ENCODE results near the gene UHMK1. TPM values are rescaled to one million over a fixed set of nuclear protein-coding genes. Genes with fewer than 3 reads are reported as not detected.
A peak's percentile ranks its signal among the peaks of the same experiment; 100 is the strongest.
"Not testable (repeated sequence)": the region's sequence is repeated elsewhere in the genome, so short reads cannot be mapped to it uniquely, and the experiment has no call there.

UHMK1 gene
- polyA plus RNA-seq, 3 donors: 31.9 to 44.2 (median 38.5) TPM

DNA sequence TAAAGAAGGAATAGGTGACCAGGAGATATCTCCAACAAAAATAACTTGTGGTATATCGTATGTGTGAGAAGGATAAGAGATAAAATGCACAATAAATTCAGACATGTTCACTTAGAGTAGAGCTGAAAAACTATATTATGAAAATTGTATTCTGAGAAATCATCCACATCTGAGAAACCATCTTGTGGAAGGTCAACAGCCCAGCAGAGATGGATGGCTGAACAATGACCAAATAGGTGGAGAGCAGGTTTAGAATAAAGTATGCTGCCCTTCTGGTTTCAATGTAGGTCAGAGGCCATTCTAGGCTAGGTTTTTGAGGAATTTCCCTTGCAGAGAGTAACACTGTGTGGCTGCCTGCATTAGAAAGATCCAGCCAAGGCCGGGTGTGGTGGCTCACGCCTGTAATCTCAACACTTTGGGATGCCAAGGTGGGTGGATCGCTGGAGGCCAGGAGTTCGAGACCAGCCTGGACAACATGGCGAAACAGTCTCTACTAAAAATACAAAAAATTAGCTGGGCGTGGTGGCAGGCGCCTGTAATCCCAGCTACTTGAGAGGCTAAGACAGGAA, 55.1 kb downstream of the UHMK1 start:
- DNase-seq (ENCODE audit: extremely low read depth in 1 of 11, low read depth in 9 of 11, low spot score in 4 of 11): no peak

- DNase-seq (ENCODE audit: extremely low read depth in 1 of 11, low read depth in 9 of 11, low spot score in 4 of 11): no peak
Observed at GRCh38 chr1:162554258-162554657, 56.6 kb downstream of the UHMK1 start.

- DNase-seq (ENCODE audit: extremely low read depth in 1 of 11, low read depth in 9 of 11, low spot score in 4 of 11): no peak
Observed at GRCh38 chr1:162557536-162557935, 59.9 kb downstream of the UHMK1 start.

- DNase-seq (ENCODE audit: extremely low read depth in 1 of 11, low read depth in 9 of 11, low spot score in 4 of 11): peak in 5 of 11 donors; percentile 21 to 48 (median 25)
Observed at GRCh38 chr1:162560303-162561036, 62.9 kb downstream of the UHMK1 start.

DNA sequence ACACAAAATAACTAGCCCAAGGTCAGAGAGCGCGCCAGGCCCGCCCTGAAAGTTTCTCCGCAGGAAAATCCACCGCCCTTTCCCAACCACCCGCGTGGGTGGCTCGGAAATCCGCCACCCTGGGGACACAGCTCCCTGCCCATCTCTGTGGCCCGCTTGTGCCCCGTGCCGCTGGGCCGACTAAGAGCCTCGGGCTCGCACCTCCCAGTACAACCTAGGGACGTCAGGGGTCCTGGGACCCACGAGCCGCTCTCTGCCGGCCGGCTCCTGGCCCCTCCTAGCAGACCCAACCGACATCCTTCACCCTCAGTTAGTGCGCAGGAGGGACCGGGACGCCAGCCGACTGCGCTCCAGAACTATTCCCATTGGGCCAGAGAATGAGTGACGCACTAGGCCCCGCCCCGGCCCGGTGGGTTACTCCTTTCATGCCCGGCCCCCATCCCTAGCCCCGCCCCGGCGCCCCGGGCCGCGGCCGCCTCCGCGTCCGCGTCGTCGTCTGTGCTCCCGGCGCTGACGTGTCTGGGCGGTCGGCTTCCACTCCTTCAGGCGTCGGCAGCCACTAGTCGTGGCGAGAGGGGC, 63.5 kb downstream of the UHMK1 start:
- peak; percentile 82 to 97 (median 92) for DNase-seq (ENCODE audit: extremely low read depth in 1 of 11, low read depth in 9 of 11, low spot score in 4 of 11)

GRCh38 chr1:162561616-162562469, 64.2 kb downstream of the UHMK1 start, which contains the start of gene UAP1:
Gene UAP1, plus strand, starts transcription at chr1:162561722. Its CDS starts 4,347 bp downstream, at chr1:162566069.
- DNase-seq (ENCODE audit: extremely low read depth in 1 of 11, low read depth in 9 of 11, low spot score in 4 of 11): peak in 3 of 11 donors; percentile 10 to 26 (median 19)

- DNase-seq (ENCODE audit: extremely low read depth in 1 of 11, low read depth in 9 of 11, low spot score in 4 of 11): peak in 1 of 11 donors; percentile 5
Observed at GRCh38 chr1:162562470-162562828, 64.8 kb downstream of the UHMK1 start.

DNA sequence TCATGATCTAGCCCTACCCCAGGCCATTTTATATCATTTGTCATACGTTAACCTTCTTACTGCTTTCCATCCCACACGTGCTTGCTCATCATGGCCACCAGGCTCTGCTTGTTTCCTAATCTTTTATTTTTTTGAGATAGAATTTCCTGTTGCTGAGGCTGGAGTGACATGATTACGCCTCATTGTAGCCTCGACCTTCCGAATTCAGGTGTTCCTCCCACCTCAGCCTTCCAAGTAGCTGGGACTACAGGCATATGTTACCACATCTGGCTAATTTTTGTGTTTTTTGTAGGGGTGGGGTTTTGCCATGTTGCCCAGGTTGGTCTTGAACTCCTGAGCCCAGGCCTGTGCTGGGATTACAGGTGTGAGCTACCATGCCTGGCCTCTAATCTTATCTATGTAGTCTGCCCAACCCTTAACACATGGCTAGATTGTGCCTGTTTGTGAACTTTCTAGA, 67.2 kb downstream of the UHMK1 start:
- DNase-seq (ENCODE audit: extremely low read depth in 1 of 11, low read depth in 9 of 11, low spot score in 4 of 11): no peak

DNA sequence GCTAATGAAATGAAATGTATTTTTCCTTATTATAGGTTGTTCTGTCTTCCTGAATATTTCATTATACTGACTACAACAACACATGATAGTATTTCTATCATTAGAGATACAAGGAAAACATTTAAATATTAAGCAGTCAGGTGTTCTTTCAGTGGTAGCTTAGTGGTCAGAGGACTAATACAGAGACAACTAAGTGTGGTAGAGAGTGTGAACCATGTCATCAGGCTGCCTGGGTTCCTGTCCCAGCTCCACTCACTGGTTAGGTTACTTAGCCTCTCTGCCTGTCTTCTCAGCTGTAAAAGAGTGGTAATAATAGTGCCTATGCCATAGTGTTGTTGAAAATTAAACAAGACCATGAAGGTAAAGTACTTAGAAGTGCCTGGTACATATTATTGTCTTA, 67.8 kb downstream of the UHMK1 start:
- no peak for DNase-seq (ENCODE audit: extremely low read depth in 1 of 11, low read depth in 9 of 11, low spot score in 4 of 11)

GRCh38 chr1:162566870-162567269, 69.3 kb downstream of the UHMK1 start:
- no peak for DNase-seq (ENCODE audit: extremely low read depth in 1 of 11, low read depth in 9 of 11, low spot score in 4 of 11)

DNA sequence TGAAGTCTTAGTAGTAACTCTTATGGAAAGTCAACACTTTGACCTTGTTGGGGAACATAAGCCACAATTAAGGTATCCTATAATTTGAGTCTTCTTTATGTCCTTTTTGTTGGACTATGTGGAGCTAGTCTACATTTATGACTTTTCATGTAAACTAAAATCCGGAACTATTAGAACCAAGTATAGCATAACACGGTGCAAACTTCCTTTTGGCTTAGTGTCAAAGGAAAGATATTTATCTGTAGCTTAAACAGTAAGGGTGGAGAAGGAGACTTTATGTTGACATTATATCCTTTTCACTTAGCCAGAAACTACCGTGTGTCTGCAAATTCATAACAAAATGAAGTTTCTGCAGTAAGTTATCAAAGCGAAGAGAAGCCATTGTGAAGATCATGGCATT, 71.2 kb downstream of the UHMK1 start:
- DNase-seq (ENCODE audit: extremely low read depth in 1 of 11, low read depth in 9 of 11, low spot score in 4 of 11): no peak

DNA sequence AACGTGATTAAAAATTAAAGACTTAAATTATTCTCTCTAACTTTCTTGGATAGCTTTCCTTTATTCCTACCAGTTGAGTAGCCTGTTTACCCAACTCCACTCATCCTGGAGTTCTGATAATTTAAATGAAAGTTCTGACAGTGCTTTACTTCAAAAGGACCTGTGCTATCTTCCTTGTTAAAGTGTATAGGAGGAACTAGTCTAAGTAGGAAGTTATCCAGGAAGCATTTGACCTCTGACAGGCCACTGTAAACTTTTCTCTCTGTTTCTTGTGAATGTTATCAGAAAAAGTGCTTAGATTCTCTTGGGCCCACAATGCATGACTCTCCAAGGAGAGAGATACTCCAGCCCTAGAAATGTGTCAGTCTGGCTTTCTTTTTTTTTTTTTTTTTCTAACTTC, 73.1 kb downstream of the UHMK1 start:
- no peak for DNase-seq (ENCODE audit: extremely low read depth in 1 of 11, low read depth in 9 of 11, low spot score in 4 of 11)

- DNase-seq (ENCODE audit: extremely low read depth in 1 of 11, low read depth in 9 of 11, low spot score in 4 of 11): not testable (repeated sequence)
Observed at GRCh38 chr1:162571121-162571520, 73.5 kb downstream of the UHMK1 start.

- DNase-seq (ENCODE audit: extremely low read depth in 1 of 11, low read depth in 9 of 11, low spot score in 4 of 11): no peak
Observed at GRCh38 chr1:162571696-162572095, 74.1 kb downstream of the UHMK1 start.

DNA sequence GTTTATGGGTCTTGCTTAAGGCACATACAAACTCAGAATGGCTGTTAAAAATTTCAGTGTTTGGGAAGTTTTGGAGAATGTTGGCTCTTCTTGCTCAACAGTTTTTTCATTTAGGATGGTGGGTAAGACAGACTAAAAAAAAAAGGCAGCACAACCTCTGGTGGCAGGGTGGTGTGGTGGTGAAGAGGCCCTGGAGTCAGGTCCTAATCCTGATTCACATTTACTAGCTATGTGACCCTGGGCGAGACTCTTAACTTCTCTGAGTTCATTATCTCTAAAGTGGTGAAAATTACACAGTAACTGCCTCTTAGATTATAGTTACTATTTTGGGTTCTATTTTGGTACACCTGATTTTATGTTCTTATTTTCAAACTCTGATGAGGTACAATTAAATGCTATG, 75.5 kb downstream of the UHMK1 start:
- no peak for DNase-seq (ENCODE audit: extremely low read depth in 1 of 11, low read depth in 9 of 11, low spot score in 4 of 11)

DNA sequence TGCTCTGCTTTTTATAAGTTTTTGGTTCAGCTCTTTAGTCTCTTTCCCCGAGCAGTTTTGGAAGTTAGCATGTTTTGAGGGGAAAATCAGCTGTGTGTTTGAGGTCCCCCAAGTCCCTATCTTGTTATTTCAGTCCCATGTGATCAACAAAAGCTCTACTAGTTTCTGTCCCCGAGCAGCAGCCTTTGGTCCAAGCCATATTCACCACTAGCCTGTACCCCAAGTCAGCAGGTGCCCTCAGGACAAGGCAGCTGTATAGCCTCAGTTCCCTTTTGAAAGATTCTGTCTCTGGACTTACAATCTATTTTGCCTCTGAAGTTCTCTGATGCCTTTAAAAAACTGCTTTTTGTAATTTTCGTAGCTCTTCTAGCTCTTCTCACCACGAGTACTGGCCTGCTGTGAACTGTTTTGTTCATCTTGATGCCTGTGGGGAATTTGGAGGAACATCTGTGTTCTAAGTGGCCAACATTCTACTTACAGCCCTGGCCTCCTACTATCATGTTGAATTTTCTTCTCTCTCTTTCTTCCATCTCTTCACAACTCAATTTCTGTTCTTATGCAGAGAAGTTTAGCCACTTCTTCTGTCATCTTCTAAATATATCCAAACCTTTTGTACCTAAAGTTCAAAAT, 80.6 kb downstream of the UHMK1 start:
- no peak for DNase-seq (ENCODE audit: extremely low read depth in 1 of 11, low read depth in 9 of 11, low spot score in 4 of 11)

- DNase-seq (ENCODE audit: extremely low read depth in 1 of 11, low read depth in 9 of 11, low spot score in 4 of 11): no peak
Observed at GRCh38 chr1:162578936-162579335, 81.3 kb downstream of the UHMK1 start.

All from renal cortex interstitium (tissue), 11 donors.